Measurements from ENCODE around the gene POLR3C.

- TF ChIP-seq ZNF841 (CRISPR knock-in tag; IDR thresholded peaks at IDR 0.05; ENCODE audit: borderline replicate concordance), result no peak
- TF ChIP-seq THAP7 (CRISPR knock-in tag; IDR thresholded peaks at IDR 0.05), result no peak
- no peak for TF ChIP-seq FOXK2 (IDR thresholded peaks at IDR 0.05)
- TF ChIP-seq CSRNP2 (CRISPR knock-in tag; conservative IDR thresholded peaks at IDR 0.05; ENCODE audit: low read depth), result no peak
- no peak for TF ChIP-seq ZBTB20 (CRISPR knock-in tag; IDR thresholded peaks at IDR 0.05; ENCODE audit: borderline replicate concordance, low read depth)
- TF ChIP-seq ZNF737 (CRISPR knock-in tag; IDR thresholded peaks at IDR 0.05; ENCODE audit: borderline replicate concordance), result no peak
- TF ChIP-seq MXI1 (IDR thresholded peaks at IDR 0.05; ENCODE audit: borderline replicate concordance, low read depth, low read length), result no peak
- TF ChIP-seq PREB (CRISPR knock-in tag; IDR thresholded peaks at IDR 0.05), result no peak
- no peak for TF ChIP-seq ARID2 (CRISPR knock-in tag; IDR thresholded peaks at IDR 0.05; ENCODE audit: borderline replicate concordance)
- TF ChIP-seq NR3C1 (CRISPR knock-in tag; IDR thresholded peaks at IDR 0.05), result no peak
- TF ChIP-seq ZNF768 (CRISPR knock-in tag; IDR thresholded peaks at IDR 0.05), result no peak
Observed at GRCh38 chr1:145857170-145857569, 33.2 kb downstream of the POLR3C start.
